AG04450 (cell line): ENCODE data around the gene IL17D. TPM values are rescaled to one million over a fixed set of nuclear protein-coding genes. Genes with fewer than 3 reads are reported as not detected.
A peak's percentile ranks its signal among the peaks of the same experiment; 100 is the strongest.

Experiments used
- CTCF ChIA-PET: fragments of 300-600, 350-600 bp; formaldehyde crosslinking; extraction: SDS; loops from one replicate; lab custom pipeline; 2022; ENCODE audit warnings: antibody characterized with exemption, inconsistent platforms; lab: Charles Lee
- POLR2A ChIA-PET: fragments of 350-600 bp; formaldehyde crosslinking; extraction: SDS; loops from one replicate; lab custom pipeline; 2021; ENCODE audit warnings: antibody characterized with exemption, inconsistent platforms; lab: Yijun Ruan, JAX
- DNase-seq: peaks from one replicate; pipeline ENCODE4 v3.0.0-alpha.2; 2011; ENCODE audit warnings: low read depth, low spot score
- H3K27ac ChIP-seq: one replicate; pipeline ENCODE4 v1.5.1; 2012; ENCODE audit warnings: low read depth, low read length, control low read depth
- H3K27me3 ChIP-seq: one replicate; pipeline ENCODE4 v1.6.0; 2012; ENCODE audit warnings: low read length; ENCODE audit not compliant: control insufficient read depth, insufficient read depth
- H3K4me3 ChIP-seq: 2 replicates; pipeline ENCODE4 v1.5.1; 2011; ENCODE audit warnings: mild to moderate bottlenecking, low read depth, low read length, control low read depth
- H3K9me3 ChIP-seq: 2 replicates; pipeline ENCODE4 v1.5.1; 2012; ENCODE audit warnings: low read length; ENCODE audit not compliant: control insufficient read depth, insufficient read depth
- CTCF ChIP-seq: IDR thresholded peaks from 2 replicates; pipeline ENCODE4 v1.5.1; 2011; ENCODE audit warnings: low read depth, low read length, control low read depth, inconsistent platforms
- polyA plus RNA-seq: library from polyadenylated mRNA; depleted of rRNA; stranded (reverse); fragments of >200 nt; gene quantifications from 2 replicates; pipeline ENCODE4 v1.2.3, GENCODE V29; 2011

IL17D gene
- polyA plus RNA-seq, 1 experiment: 3.2 TPM

GRCh38 chr13:20700288-20700687 is 3.2 kb upstream of the IL17D start:
- no peak overlapping the region for H3K4me3 ChIP-seq
- CTCF ChIA-PET: no interaction called here
- H3K27ac ChIP-seq: no peak overlapping the region
- POLR2A ChIA-PET: no interaction called here
- no peak for DNase-seq
- no peak for TF ChIP-seq CTCF
- no peaks in the 10 kb centered on the region for H3K27me3 ChIP-seq
- H3K9me3 ChIP-seq: no peaks in the 10 kb centered on the region; the same call in 1 of the 2 replicates

- Histone ChIP-seq H3K27ac (no peak overlapping the region), H3K27me3 (no peaks in the 10 kb centered on the region), H3K9me3 (no peaks in the 10 kb centered on the region; the same call in 1 of the 2 replicates), H3K4me3 (no peak overlapping the region)
- no peak for DNase-seq
- ChIA-PET CTCF (interaction anchor here (0.9 to 1.9 kb wide), 5 partner anchors 10 to 504 kb away, joined by 3 to 6 read pairs (median 4); no protein-coding TSS in a partner anchor), POLR2A (no interaction called here)
- TF ChIP-seq CTCF: no peak
These were observed 2.0 kb upstream of the IL17D start for GRCh38 chr13:20701461-20701860.

- H3K27ac ChIP-seq: no peak overlapping the region
- TF ChIP-seq CTCF: no peak
- POLR2A ChIA-PET: no interaction called here
- peak overlapping the region; percentile 75 for H3K4me3 ChIP-seq
- H3K9me3 ChIP-seq: no peaks in the 10 kb centered on the region; the same call in 1 of the 2 replicates
- CTCF ChIA-PET: interaction anchor here (0.7 to 1.9 kb wide), 6 partner anchors 9 to 129 kb away, joined by 3 to 6 read pairs (median 4); no protein-coding TSS in a partner anchor
- DNase-seq: no peak
- no peaks in the 10 kb centered on the region for H3K27me3 ChIP-seq
These were observed 977 bp upstream of the IL17D start for GRCh38 chr13:20702530-20702914.

- DNase-seq: peak; percentile 45
- peak overlapping the region; percentile 75 for H3K4me3 ChIP-seq
- ChIA-PET CTCF (interaction anchor here (0.7 to 2.1 kb wide), 14 partner anchors 10 to 1245 kb away, joined by 3 to 8 read pairs (median 4); no protein-coding TSS in a partner anchor), POLR2A (interaction anchor here (1.0 kb wide), 1 partner anchor 136 kb away, joined by 3 read pairs; no protein-coding TSS in a partner anchor)
- H3K27ac ChIP-seq: no peak overlapping the region
- no peaks in the 10 kb centered on the region for H3K27me3 ChIP-seq
- TF ChIP-seq CTCF: peak; percentile 56
- no peaks in the 10 kb centered on the region; the same call in 1 of the 2 replicates for H3K9me3 ChIP-seq
These were observed 420 bp downstream of the IL17D start for GRCh38 chr13:20703780-20704458.
